SU-DHL-6 (cell line): ENCODE measurements around the gene CAGE1.

ENCODE experiments used
- H2AFZ ChIP-seq: fragments of 200-600 bp; sonication (generic); 2 replicates; pipeline ENCODE4 v1.6.1; 2014; ENCODE audit warnings: low read depth, mild to moderate bottlenecking, moderate library complexity, mixed read lengths, antibody characterized with exemption, low read length; ENCODE audit not compliant: severe bottlenecking
- H3F3A ChIP-seq: fragments of 200-600 bp; shearing (Covaris generic); 2 replicates; pipeline ENCODE4 v1.6.0; 2016; ENCODE audit warnings: antibody characterized with exemption, mild to moderate bottlenecking; ENCODE audit not compliant: insufficient read depth
- H3K27ac ChIP-seq: fragments of 200-600 bp; sonication (generic); 2 replicates; pipeline ENCODE4 v1.5.1; 2016; ENCODE audit warnings: low read depth, mild to moderate bottlenecking, low read length, moderate library complexity, mixed read lengths
- H3K27me3 ChIP-seq: fragments of 200-600 bp; sonication (generic), shearing (Covaris generic); 2 replicates; pipeline ENCODE4 v1.6.0; 2014; ENCODE audit warnings: mild to moderate bottlenecking, low read length
- H3K36me3 ChIP-seq: fragments of 200-600 bp; sonication (generic); 2 replicates; pipeline ENCODE4 v1.6.1; 2014; ENCODE audit warnings: mild to moderate bottlenecking, low read length, mixed read lengths
- H3K4me2 ChIP-seq: fragments of 300-600, 200-600 bp; shearing (Covaris generic), sonication (generic); 2 replicates; pipeline ENCODE4 v1.6.0; 2014; ENCODE audit warnings: low read length, low read depth, mild to moderate bottlenecking; ENCODE audit not compliant: poor library complexity, severe bottlenecking
- H3K4me3 ChIP-seq: fragments of 200-600 bp; sonication (generic); 2 replicates; pipeline ENCODE4 v1.5.1; 2014; ENCODE audit warnings: antibody characterized with exemption, low read length, mild to moderate bottlenecking, mixed read lengths; ENCODE audit not compliant: insufficient read depth, poor library complexity, severe bottlenecking
- H3K79me2 ChIP-seq: fragments of 200-600 bp; sonication (generic); 2 replicates; pipeline ENCODE4 v1.6.1; 2014; ENCODE audit warnings: mild to moderate bottlenecking, low read length, moderate library complexity; ENCODE audit not compliant: insufficient read depth
- H3K9ac ChIP-seq: fragments of 200-600 bp; sonication (generic); 2 replicates; pipeline ENCODE4 v1.7.0; 2014; ENCODE audit warnings: mild to moderate bottlenecking, low read length
- H3K9me2 ChIP-seq: fragments of 200-600 bp; sonication (generic); replicated peaks from 2 replicates; pipeline ENCODE4 v1.6.1; 2014; ENCODE audit warnings: low read length; ENCODE audit not compliant: insufficient read depth
- H3K9me3 ChIP-seq: fragments of 200-600 bp; sonication (generic); 2 replicates; pipeline ENCODE4 v1.6.1; 2014; ENCODE audit warnings: low read length, mixed read lengths; ENCODE audit not compliant: insufficient read depth
- H4K20me1 ChIP-seq: fragments of 200-600 bp; sonication (generic); 2 replicates; pipeline ENCODE4 v1.6.1; 2014; ENCODE audit warnings: low read depth, mild to moderate bottlenecking, antibody characterized with exemption, low read length, moderate library complexity, mixed read lengths
- CTCF ChIP-seq: fragments of 200-600 bp; sonication (generic); IDR thresholded peaks from one replicate; pipeline ENCODE4 v1.5.1; 2017; ENCODE audit warnings: antibody characterized with exemption, mild to moderate bottlenecking, low read length, moderate library complexity; ENCODE audit not compliant: insufficient read depth, poor library complexity, severe bottlenecking
- EZH2phosphoT487 ChIP-seq: fragments of 200-600 bp; sonication (generic), shearing (Covaris generic); conservative IDR thresholded peaks from 2 replicates; pipeline ENCODE4 v1.6.1; 2018; ENCODE audit warnings: mild to moderate bottlenecking, antibody characterized with exemption, low read length, moderate library complexity, mixed read lengths

CAGE1 gene

GRCh38 chr6:7314414-7314813 is 75.1 kb downstream of the CAGE1 start:
- H3K9me3 ChIP-seq = no peaks in the 10 kb centered on the region
- peaks cover 14% of the 10 kb centered on the region; the same call in 1 of the 2 replicates for H3F3A ChIP-seq
- peak overlapping the region; percentile 74 for H2AFZ ChIP-seq
- no peak overlapping the region for H3K9ac ChIP-seq
- no peak overlapping the region for H3K4me3 ChIP-seq
- 0 out of 2 replicates have a peak overlapping the region, but pooled peaks have one; percentile 68 for H3K27ac ChIP-seq
- H4K20me1 ChIP-seq = peaks cover 16% of the 10 kb centered on the region
- peaks cover 11% of the 10 kb centered on the region; the same call in 1 of the 2 replicates for H3K36me3 ChIP-seq
- no peaks in the 10 kb centered on the region for H3K9me2 ChIP-seq
- no peaks in the 10 kb centered on the region for H3K27me3 ChIP-seq
- no peak for TF ChIP-seq EZH2phosphoT487
- no peak overlapping the region for H3K4me2 ChIP-seq
- H3K79me2 ChIP-seq = peaks cover 36% of the 10 kb centered on the region

- Histone ChIP-seq H3F3A (peaks cover 14% of the 10 kb centered on the region; the same call in 1 of the 2 replicates), H3K9me2 (no peaks in the 10 kb centered on the region), H3K9ac (peak overlapping the region; percentile 94), H4K20me1 (peaks cover 16% of the 10 kb centered on the region), H3K4me2 (peak overlapping the region; percentile 80), H3K36me3 (peaks cover 16% of the 10 kb centered on the region; the same call in 1 of the 2 replicates), H3K79me2 (peaks cover 44% of the 10 kb centered on the region), H3K4me3 (peak overlapping the region; percentile 80), H3K27ac (peak overlapping the region; percentile 68), H3K27me3 (no peaks in the 10 kb centered on the region), H3K9me3 (no peaks in the 10 kb centered on the region), H2AFZ (peak overlapping the region; percentile 74)
- TF ChIP-seq CTCF = no peak
- TF ChIP-seq EZH2phosphoT487 = no peak
These were observed 75.9 kb downstream of the CAGE1 start for GRCh38 chr6:7313505-7314165.

- Histone ChIP-seq H3K9me3 (no peaks in the 10 kb centered on the region), H2AFZ (peak within 1 kb of the TSS; percentile 74), H3K9me2 (no peaks in the 10 kb centered on the region), H3F3A (peaks cover 14% of the 10 kb centered on the region; the same call in 1 of the 2 replicates), H3K4me3 (peak within 1 kb of the TSS; percentile 80), H3K4me2 (peak within 1 kb of the TSS; percentile 80), H3K79me2 (peaks cover 51% of the 10 kb centered on the region), H3K27me3 (no peaks in the 10 kb centered on the region), H4K20me1 (peaks cover 23% of the 10 kb centered on the region), H3K9ac (peak within 1 kb of the TSS; percentile 94), H3K36me3 (peaks cover 24% of the 10 kb centered on the region), H3K27ac (peak within 1 kb of the TSS; percentile 68)
- TF ChIP-seq CTCF = no peak
- no peak for TF ChIP-seq EZH2phosphoT487
These were observed 76.7 kb downstream of the CAGE1 start, which contains the start of gene SSR1 for GRCh38 chr6:7312616-7313504. Gene SSR1 (minus strand): TSS chr6:7313199. CDS start chr6:7313120, 79 bp downstream.
